ENCODE measurements around the gene MST1. TPM values are rescaled to one million over a fixed set of nuclear protein-coding genes. Genes with fewer than 3 reads are reported as not detected.

Gene MST1
- polyA plus RNA-seq, 2 donors = 11.2 to 30.0 TPM

- Histone ChIP-seq H3K4me3 (ENCODE audit: low read depth in 1 of 2, low read length in 2 of 2) (no peak overlapping the region), H3K27me3 (ENCODE audit: control insufficient read depth in 1 of 2, insufficient read depth in 2 of 2, low read length in 2 of 2) (no peaks in the 10 kb centered on the region), H3K27ac (ENCODE audit: low read depth in 2 of 2, low read length in 1 of 2) (no peak overlapping the region), H3K9me3 (ENCODE audit: control insufficient read depth in 2 of 2, insufficient read depth in 1 of 2, low read depth in 1 of 2, low read length in 1 of 2) (no peaks in the 10 kb centered on the region), H3K36me3 (ENCODE audit: control insufficient read depth in 2 of 2, insufficient read depth in 2 of 2, low read length in 1 of 2) (peaks cover 3 to 28% of the 10 kb centered on the region in 2 donors), H3K4me1 (ENCODE audit: control insufficient read depth in 2 of 2, insufficient read depth in 2 of 2, low read length in 1 of 2) (peaks cover 3 to 7% of the 10 kb centered on the region in 2 donors)
- WGBS, 2 donors = 91 to 94% methylated on average over 25 of the region's 25 CpGs
Measured at GRCh38 chr3:49713336-49714105, 24.2 kb upstream of the MST1 start.

DNA sequence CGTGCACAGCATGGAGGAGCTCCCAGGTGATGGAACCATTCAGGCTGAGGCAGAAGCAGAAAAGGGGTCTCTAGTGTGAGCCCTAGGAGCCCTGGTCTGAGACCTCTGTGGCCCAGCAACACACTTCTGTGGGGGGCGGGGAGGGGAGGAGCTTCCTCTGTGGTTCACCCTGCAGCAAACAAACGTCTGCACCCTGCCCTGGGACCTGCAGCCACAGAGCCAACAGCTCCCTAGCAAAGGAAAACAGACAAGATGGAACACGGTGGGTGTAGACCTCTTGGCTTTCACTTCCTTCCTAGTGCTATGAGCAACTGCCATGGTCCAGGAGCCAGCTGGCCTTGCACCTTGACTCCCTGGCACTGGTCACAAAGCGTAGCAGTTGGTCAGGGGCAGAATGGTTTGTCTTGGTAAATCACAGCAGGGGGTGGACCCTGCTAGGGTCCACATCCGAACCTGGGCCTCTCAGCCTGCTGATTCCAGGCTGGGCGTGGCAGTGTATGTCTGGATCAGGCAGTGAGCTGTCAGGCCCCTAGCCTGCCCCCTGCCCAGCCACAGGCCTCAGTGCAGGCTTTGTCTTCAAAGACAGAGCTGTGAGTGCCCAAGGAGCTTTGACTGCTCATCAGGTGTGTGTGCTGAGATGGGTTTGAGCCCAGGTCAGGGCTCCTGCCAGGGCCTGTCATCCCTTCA, 23.5 kb upstream of the MST1 start:
- WGBS, 2 donors = 63 to 69% methylated on average over 7 of the region's 7 CpGs

GRCh38 chr3:49712166-49712565, 22.9 kb upstream of the MST1 start:
- Histone ChIP-seq H3K27me3 (ENCODE audit: control insufficient read depth in 1 of 2, insufficient read depth in 2 of 2, low read length in 2 of 2) (no peaks in the 10 kb centered on the region), H3K4me1 (ENCODE audit: control insufficient read depth in 2 of 2, insufficient read depth in 2 of 2, low read length in 1 of 2) (no peaks in the 10 kb centered on the region), H3K27ac (ENCODE audit: low read depth in 2 of 2, low read length in 1 of 2) (no peak overlapping the region), H3K4me3 (ENCODE audit: low read depth in 1 of 2, low read length in 2 of 2) (no peak overlapping the region), H3K36me3 (ENCODE audit: control insufficient read depth in 2 of 2, insufficient read depth in 2 of 2, low read length in 1 of 2) (peaks cover 3 to 29% of the 10 kb centered on the region in 2 donors), H3K9me3 (ENCODE audit: control insufficient read depth in 2 of 2, insufficient read depth in 1 of 2, low read depth in 1 of 2, low read length in 1 of 2) (no peaks in the 10 kb centered on the region)
- 95 to 97% methylated on average over 11 of the region's 11 CpGs for WGBS, 2 donors

More for the DNA sequence above, 23.5 kb upstream of the MST1 start:
- H3K4me1 ChIP-seq (ENCODE audit: control insufficient read depth in 2 of 2, insufficient read depth in 2 of 2, low read length in 1 of 2) = no peaks in the 10 kb centered on the region
- H3K36me3 ChIP-seq (ENCODE audit: control insufficient read depth in 2 of 2, insufficient read depth in 2 of 2, low read length in 1 of 2) = peaks cover 3 to 28% of the 10 kb centered on the region in 2 donors
- H3K27me3 ChIP-seq (ENCODE audit: control insufficient read depth in 1 of 2, insufficient read depth in 2 of 2, low read length in 2 of 2) = no peaks in the 10 kb centered on the region
- H3K9me3 ChIP-seq (ENCODE audit: control insufficient read depth in 2 of 2, insufficient read depth in 1 of 2, low read depth in 1 of 2, low read length in 1 of 2) = no peaks in the 10 kb centered on the region
- no peak overlapping the region for H3K27ac ChIP-seq (ENCODE audit: low read depth in 2 of 2, low read length in 1 of 2)
- no peak overlapping the region for H3K4me3 ChIP-seq (ENCODE audit: low read depth in 1 of 2, low read length in 2 of 2)

GRCh38 chr3:49711489-49711888, 22.2 kb upstream of the MST1 start:
- WGBS, 2 donors = 84 to 94% methylated on average over 5 of the region's 5 CpGs
- Histone ChIP-seq H3K4me1 (ENCODE audit: control insufficient read depth in 2 of 2, insufficient read depth in 2 of 2, low read length in 1 of 2) (no peaks in the 10 kb centered on the region), H3K4me3 (ENCODE audit: low read depth in 1 of 2, low read length in 2 of 2) (no peak overlapping the region), H3K9me3 (ENCODE audit: control insufficient read depth in 2 of 2, insufficient read depth in 1 of 2, low read depth in 1 of 2, low read length in 1 of 2) (no peaks in the 10 kb centered on the region), H3K27me3 (ENCODE audit: control insufficient read depth in 1 of 2, insufficient read depth in 2 of 2, low read length in 2 of 2) (no peaks in the 10 kb centered on the region), H3K27ac (ENCODE audit: low read depth in 2 of 2, low read length in 1 of 2) (no peak overlapping the region), H3K36me3 (ENCODE audit: control insufficient read depth in 2 of 2, insufficient read depth in 2 of 2, low read length in 1 of 2) (peaks cover 3 to 33% of the 10 kb centered on the region in 2 donors)

DNA sequence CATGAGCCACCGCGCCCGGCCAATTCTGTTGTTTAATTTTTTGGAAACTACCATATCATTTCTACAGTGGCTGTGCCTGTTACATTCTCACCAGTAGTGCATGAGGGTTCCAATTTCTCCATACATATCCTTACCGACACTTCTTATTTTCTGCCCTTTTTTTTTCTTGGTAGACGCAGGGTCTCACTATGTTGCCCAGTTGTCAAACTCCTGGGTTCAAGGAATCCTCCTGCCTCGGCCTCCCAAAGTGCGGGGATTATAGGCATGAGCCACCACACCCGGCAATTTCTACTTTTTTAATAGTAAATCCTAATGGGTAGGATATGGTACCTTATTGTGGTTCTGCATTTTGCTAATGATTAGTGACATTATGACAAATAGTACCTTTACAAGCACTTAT, 20.6 kb upstream of the MST1 start:
- no peak overlapping the region for H3K27ac ChIP-seq (ENCODE audit: low read depth in 2 of 2, low read length in 1 of 2)
- H3K9me3 ChIP-seq (ENCODE audit: control insufficient read depth in 2 of 2, insufficient read depth in 1 of 2, low read depth in 1 of 2, low read length in 1 of 2) = no peaks in the 10 kb centered on the region
- no peaks in the 10 kb centered on the region for H3K27me3 ChIP-seq (ENCODE audit: control insufficient read depth in 1 of 2, insufficient read depth in 2 of 2, low read length in 2 of 2)
- 93 to 96% methylated on average over 8 of the region's 8 CpGs for WGBS, 2 donors
- H3K4me1 ChIP-seq (ENCODE audit: control insufficient read depth in 2 of 2, insufficient read depth in 2 of 2, low read length in 1 of 2) = no peaks in the 10 kb centered on the region
- peaks cover 7 to 33% of the 10 kb centered on the region in 2 donors for H3K36me3 ChIP-seq (ENCODE audit: control insufficient read depth in 2 of 2, insufficient read depth in 2 of 2, low read length in 1 of 2)
- H3K4me3 ChIP-seq (ENCODE audit: low read depth in 1 of 2, low read length in 2 of 2) = no peak overlapping the region

- H3K36me3 ChIP-seq (ENCODE audit: control insufficient read depth in 2 of 2, insufficient read depth in 2 of 2, low read length in 1 of 2) = peaks cover 14 to 37% of the 10 kb centered on the region in 2 donors
- H3K9me3 ChIP-seq (ENCODE audit: control insufficient read depth in 2 of 2, insufficient read depth in 1 of 2, low read depth in 1 of 2, low read length in 1 of 2) = no peaks in the 10 kb centered on the region
- no peak overlapping the region for H3K27ac ChIP-seq (ENCODE audit: low read depth in 2 of 2, low read length in 1 of 2)
- no peak overlapping the region for H3K4me3 ChIP-seq (ENCODE audit: low read depth in 1 of 2, low read length in 2 of 2)
- 56 to 59% methylated on average over 4 of the region's 4 CpGs for WGBS, 2 donors
- no peaks in the 10 kb centered on the region for H3K4me1 ChIP-seq (ENCODE audit: control insufficient read depth in 2 of 2, insufficient read depth in 2 of 2, low read length in 1 of 2)
- no peaks in the 10 kb centered on the region for H3K27me3 ChIP-seq (ENCODE audit: control insufficient read depth in 1 of 2, insufficient read depth in 2 of 2, low read length in 2 of 2)
Measured at GRCh38 chr3:49707113-49707480, 17.8 kb upstream of the MST1 start.

GRCh38 chr3:49706456-49707112, 17.3 kb upstream of the MST1 start:
- no peaks in the 10 kb centered on the region for H3K27me3 ChIP-seq (ENCODE audit: control insufficient read depth in 1 of 2, insufficient read depth in 2 of 2, low read length in 2 of 2)
- no peaks in the 10 kb centered on the region for H3K4me1 ChIP-seq (ENCODE audit: control insufficient read depth in 2 of 2, insufficient read depth in 2 of 2, low read length in 1 of 2)
- no peaks in the 10 kb centered on the region for H3K9me3 ChIP-seq (ENCODE audit: control insufficient read depth in 2 of 2, insufficient read depth in 1 of 2, low read depth in 1 of 2, low read length in 1 of 2)
- WGBS, 2 donors = 85 to 87% methylated on average over 9 of the region's 9 CpGs
- no peak overlapping the region for H3K4me3 ChIP-seq (ENCODE audit: low read depth in 1 of 2, low read length in 2 of 2)
- H3K36me3 ChIP-seq (ENCODE audit: control insufficient read depth in 2 of 2, insufficient read depth in 2 of 2, low read length in 1 of 2) = peaks cover 13 to 39% of the 10 kb centered on the region in 2 donors
- H3K27ac ChIP-seq (ENCODE audit: low read depth in 2 of 2, low read length in 1 of 2) = no peak overlapping the region

GRCh38 chr3:49705390-49705960, 16.2 kb upstream of the MST1 start:
- WGBS, 2 donors = 93 to 94% methylated on average over 17 of the region's 17 CpGs
- H3K4me3 ChIP-seq (ENCODE audit: low read depth in 1 of 2, low read length in 2 of 2) = no peak overlapping the region
- H3K9me3 ChIP-seq (ENCODE audit: control insufficient read depth in 2 of 2, insufficient read depth in 1 of 2, low read depth in 1 of 2, low read length in 1 of 2) = no peaks in the 10 kb centered on the region
- no peaks in the 10 kb centered on the region for H3K27me3 ChIP-seq (ENCODE audit: control insufficient read depth in 1 of 2, insufficient read depth in 2 of 2, low read length in 2 of 2)
- H3K4me1 ChIP-seq (ENCODE audit: control insufficient read depth in 2 of 2, insufficient read depth in 2 of 2, low read length in 1 of 2) = no peaks in the 10 kb centered on the region
- H3K27ac ChIP-seq (ENCODE audit: low read depth in 2 of 2, low read length in 1 of 2) = no peak overlapping the region
- peaks cover 11 to 47% of the 10 kb centered on the region in 2 donors for H3K36me3 ChIP-seq (ENCODE audit: control insufficient read depth in 2 of 2, insufficient read depth in 2 of 2, low read length in 1 of 2)

DNA sequence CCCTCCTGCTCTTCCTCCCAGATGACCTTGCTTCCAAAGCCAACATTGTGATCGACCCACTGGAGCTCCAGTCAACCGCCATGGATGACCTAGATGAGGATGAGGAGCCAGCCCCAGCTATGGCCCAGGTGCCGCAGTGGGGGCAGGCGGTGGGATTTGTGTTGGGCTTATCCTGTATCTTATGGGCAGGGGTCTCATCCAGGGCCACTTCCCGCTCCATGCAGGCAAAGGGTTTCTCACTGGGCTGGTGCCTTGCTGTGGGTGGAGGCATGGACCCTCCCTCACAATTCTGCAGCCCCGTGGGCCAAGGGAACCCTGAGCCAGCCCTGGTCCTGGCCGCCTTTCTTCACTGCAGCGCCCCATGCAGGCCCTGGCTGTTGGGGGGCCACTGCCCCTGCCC, 15.4 kb upstream of the MST1 start:
- Histone ChIP-seq H3K27me3 (ENCODE audit: control insufficient read depth in 1 of 2, insufficient read depth in 2 of 2, low read length in 2 of 2) (no peaks in the 10 kb centered on the region), H3K36me3 (ENCODE audit: control insufficient read depth in 2 of 2, insufficient read depth in 2 of 2, low read length in 1 of 2) (peaks cover 11 to 49% of the 10 kb centered on the region in 2 donors), H3K4me3 (ENCODE audit: low read depth in 1 of 2, low read length in 2 of 2) (no peak overlapping the region), H3K27ac (ENCODE audit: low read depth in 2 of 2, low read length in 1 of 2) (no peak overlapping the region), H3K4me1 (ENCODE audit: control insufficient read depth in 2 of 2, insufficient read depth in 2 of 2, low read length in 1 of 2) (no peaks in the 10 kb centered on the region), H3K9me3 (ENCODE audit: control insufficient read depth in 2 of 2, insufficient read depth in 1 of 2, low read depth in 1 of 2, low read length in 1 of 2) (no peaks in the 10 kb centered on the region)
- WGBS, 2 donors = 96 to 97% methylated on average over 8 of the region's 8 CpGs

All from esophagus (tissue), 2 donors.